ENCODE measurements around the gene HRCT1. TPM values are rescaled to one million over a fixed set of nuclear protein-coding genes. Genes with fewer than 3 reads are reported as not detected.

Gene HRCT1
- total and polyA plus RNA-seq, 2 donors (not counting 1 experiment from before 2014, with no cell fraction given) = not detected

DNA sequence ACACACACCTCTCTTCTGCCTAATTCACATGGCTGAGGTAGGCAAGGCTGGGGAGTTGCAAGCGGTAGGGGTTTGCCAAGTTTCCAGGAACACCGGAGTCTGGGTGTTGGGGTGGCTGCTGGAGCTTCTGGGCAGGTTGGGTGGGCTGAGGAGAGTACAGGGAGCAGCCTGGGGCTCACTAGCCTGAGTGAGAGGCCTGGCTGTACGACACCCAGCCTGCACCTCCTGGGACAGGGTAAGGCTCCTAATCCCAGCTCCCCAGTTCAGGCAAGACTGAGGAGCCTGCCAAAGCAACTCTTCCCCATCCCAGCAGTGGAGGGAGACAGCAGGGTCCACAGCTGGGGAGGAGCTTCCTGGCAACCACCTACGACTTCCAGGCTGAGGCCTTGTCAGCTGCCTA, 11.3 kb downstream of the HRCT1 start:
- Histone ChIP-seq H3K79me2 (ENCODE audit: control insufficient read depth, insufficient read depth, low read length) (no peaks in the 10 kb centered on the region), H3K9me3 (ENCODE audit: control extremely low read depth in 1 of 3, control insufficient read depth in 2 of 3, insufficient read depth in 1 of 3, low read length in 2 of 3) (no peaks in the 10 kb centered on the region), H3K4me2 (replicated peaks; ENCODE audit: low read depth, low read length, poor library complexity, severe bottlenecking) (no peak overlapping the region), H3K27ac (ENCODE audit: low read length in 2 of 2) (no peak overlapping the region), H3K9ac (ENCODE audit: low read length) (no peak overlapping the region), H4K20me1 (ENCODE audit: control insufficient read depth, insufficient read depth, low read length, poor library complexity, severe bottlenecking) (no peaks in the 10 kb centered on the region), H3K4me1 (ENCODE audit: control insufficient read depth in 2 of 2, insufficient read depth in 2 of 2, low read length in 2 of 2) (no peaks in the 10 kb centered on the region), H2AFZ (ENCODE audit: insufficient read depth, low read depth, low read length, poor library complexity, severe bottlenecking) (no peak overlapping the region), H3K4me3 (ENCODE audit: control extremely low read depth in 1 of 5, extremely low read depth in 1 of 5, insufficient read depth in 1 of 5, low read depth in 2 of 5, low read length in 4 of 5) (no peak overlapping the region), H3K36me3 (replicated peaks in 1 of 2; ENCODE audit: control extremely low read depth in 1 of 2, control insufficient read depth in 1 of 2, extremely low read depth in 1 of 2, insufficient read depth in 2 of 2, low read length in 1 of 2) (no peaks in the 10 kb centered on the region), H3K27me3 (replicated peaks in 1 of 4; ENCODE audit: control extremely low read depth in 1 of 4, control insufficient read depth in 3 of 4, insufficient read depth in 4 of 4, low read length in 3 of 4) (no peaks in the 10 kb centered on the region)
- Mint-ChIP-seq H3K9me3 (ENCODE audit: insufficient read depth) (no peaks in the 10 kb centered on the region), H3K27me3 (peaks cover 5% of the 10 kb centered on the region), H3K4me1 (peaks cover 5% of the 10 kb centered on the region), H3K27ac (no peak overlapping the region), H3K4me3 (no peak overlapping the region)
- intact Hi-C loops (cut with micrococcal nuclease) = no loop called here
- TF ChIP-seq, protein P1, sequence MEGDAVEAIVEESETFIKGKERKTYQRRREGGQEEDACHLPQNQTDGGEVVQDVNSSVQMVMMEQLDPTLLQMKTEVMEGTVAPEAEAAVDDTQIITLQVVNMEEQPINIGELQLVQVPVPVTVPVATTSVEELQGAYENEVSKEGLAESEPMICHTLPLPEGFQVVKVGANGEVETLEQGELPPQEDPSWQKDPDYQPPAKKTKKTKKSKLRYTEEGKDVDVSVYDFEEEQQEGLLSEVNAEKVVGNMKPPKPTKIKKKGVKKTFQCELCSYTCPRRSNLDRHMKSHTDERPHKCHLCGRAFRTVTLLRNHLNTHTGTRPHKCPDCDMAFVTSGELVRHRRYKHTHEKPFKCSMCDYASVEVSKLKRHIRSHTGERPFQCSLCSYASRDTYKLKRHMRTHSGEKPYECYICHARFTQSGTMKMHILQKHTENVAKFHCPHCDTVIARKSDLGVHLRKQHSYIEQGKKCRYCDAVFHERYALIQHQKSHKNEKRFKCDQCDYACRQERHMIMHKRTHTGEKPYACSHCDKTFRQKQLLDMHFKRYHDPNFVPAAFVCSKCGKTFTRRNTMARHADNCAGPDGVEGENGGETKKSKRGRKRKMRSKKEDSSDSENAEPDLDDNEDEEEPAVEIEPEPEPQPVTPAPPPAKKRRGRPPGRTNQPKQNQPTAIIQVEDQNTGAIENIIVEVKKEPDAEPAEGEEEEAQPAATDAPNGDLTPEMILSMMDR (IDR thresholded peaks at IDR 0.05) = no peak
- TF ChIP-seq EZH2 (IDR thresholded peaks at IDR 0.05; ENCODE audit: borderline replicate concordance, insufficient read depth, low read depth, low read length, poor library complexity, severe bottlenecking) = no peak
- ATAC-seq (ENCODE audit: low read depth) = no peak
- ChIA-PET CTCF (interaction anchor here (0.6 kb wide), 1 partner anchor 665 kb away, joined by 3 read pairs; no protein-coding TSS in a partner anchor), POLR2A (no interaction called here)
- no peak for DNase-seq
- 98% methylated on average over 4 of the region's 4 CpGs for WGBS (ENCODE audit: insufficient coverage)

DNA sequence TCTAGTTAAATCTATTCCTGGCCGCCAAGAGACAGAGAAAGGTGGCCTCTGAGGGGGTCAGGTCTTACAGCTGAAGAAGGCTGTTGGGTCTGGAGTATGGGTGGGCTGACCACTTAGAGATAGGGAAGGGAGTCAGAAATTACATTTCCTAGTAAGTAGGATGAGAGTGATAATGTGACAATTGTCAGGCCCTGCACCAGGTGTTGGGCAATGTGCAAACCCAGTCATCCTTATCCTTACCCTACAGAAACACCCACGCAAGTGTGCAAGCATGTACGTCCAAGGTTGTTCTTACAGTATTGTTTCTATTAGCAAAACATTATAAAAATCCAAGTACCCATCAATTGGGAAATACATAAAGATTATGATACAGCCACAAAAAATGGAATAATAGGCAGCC, 12.8 kb downstream of the HRCT1 start:
- Histone ChIP-seq H3K4me3 (ENCODE audit: control extremely low read depth in 1 of 5, extremely low read depth in 1 of 5, insufficient read depth in 1 of 5, low read depth in 2 of 5, low read length in 4 of 5) (no peak overlapping the region), H3K4me2 (replicated peaks; ENCODE audit: low read depth, low read length, poor library complexity, severe bottlenecking) (no peak overlapping the region), H4K20me1 (ENCODE audit: control insufficient read depth, insufficient read depth, low read length, poor library complexity, severe bottlenecking) (no peaks in the 10 kb centered on the region), H2AFZ (ENCODE audit: insufficient read depth, low read depth, low read length, poor library complexity, severe bottlenecking) (no peak overlapping the region), H3K79me2 (ENCODE audit: control insufficient read depth, insufficient read depth, low read length) (no peaks in the 10 kb centered on the region), H3K27me3 (replicated peaks in 1 of 4; ENCODE audit: control extremely low read depth in 1 of 4, control insufficient read depth in 3 of 4, insufficient read depth in 4 of 4, low read length in 3 of 4) (peaks cover 0 to 4% (median 1%) of the 10 kb centered on the region in 4 experiments), H3K9ac (ENCODE audit: low read length) (no peak overlapping the region), H3K36me3 (replicated peaks in 1 of 2; ENCODE audit: control extremely low read depth in 1 of 2, control insufficient read depth in 1 of 2, extremely low read depth in 1 of 2, insufficient read depth in 2 of 2, low read length in 1 of 2) (no peaks in the 10 kb centered on the region), H3K4me1 (ENCODE audit: control insufficient read depth in 2 of 2, insufficient read depth in 2 of 2, low read length in 2 of 2) (no peaks in the 10 kb centered on the region), H3K9me3 (ENCODE audit: control extremely low read depth in 1 of 3, control insufficient read depth in 2 of 3, insufficient read depth in 1 of 3, low read length in 2 of 3) (no peaks in the 10 kb centered on the region), H3K27ac (ENCODE audit: low read length in 2 of 2) (no peak overlapping the region)
- CTCF ChIA-PET = interaction anchor here (0.9 to 1.6 kb wide), 2 partner anchors 105 to 129 kb away, joined by 3 to 4 read pairs; no protein-coding TSS in a partner anchor
- H3K4me1 Mint-ChIP-seq = peaks cover 5% of the 10 kb centered on the region
- DNase-seq (no peak), ATAC-seq (ENCODE audit: low read depth) (no peak)
- intact Hi-C loops (cut with micrococcal nuclease) = no loop called here
- TF ChIP-seq, protein P1 (IDR thresholded peaks at IDR 0.05) = no peak
- TF ChIP-seq EZH2 (IDR thresholded peaks at IDR 0.05; ENCODE audit: borderline replicate concordance, insufficient read depth, low read depth, low read length, poor library complexity, severe bottlenecking) = no peak
- peaks cover 13% of the 10 kb centered on the region for H3K27me3 Mint-ChIP-seq
- 100% methylated on average over 1 of the region's 3 CpGs for whole genome bisulfite sequencing (ENCODE audit: insufficient coverage)
- no peak overlapping the region for H3K27ac Mint-ChIP-seq
- POLR2A ChIA-PET = no interaction called here
- no peaks in the 10 kb centered on the region for H3K9me3 Mint-ChIP-seq (ENCODE audit: insufficient read depth)
- no peak overlapping the region for H3K4me3 Mint-ChIP-seq
